Kidney (tissue), 14 donors: ENCODE results near the gene HCK. TPM values are rescaled to one million over a fixed set of nuclear protein-coding genes. Genes with fewer than 3 reads are reported as not detected.
A peak's percentile ranks its signal among the peaks of the same experiment; 100 is the strongest.

ENCODE experiments used
- DNase-seq, 5 donors: peaks; one replicate each; pipeline ENCODE4 v3.0.0-alpha.2; 2013 to 2020
- FAIRE-seq: peaks from 2 replicates; lab custom pipeline; 2012; peaks lifted over from hg19 to GRCh38; lab: Jason Lieb, UNC
- H3K27ac ChIP-seq, 2 donors: one replicate each; pipeline ENCODE4 v1.7.0; 2013; ENCODE audit warnings: low read depth in 2 of 2, low read length in 2 of 2, inconsistent platforms in 1 of 2
- H3K27me3 ChIP-seq: one replicate; pipeline ENCODE4 v1.7.1; 2013; ENCODE audit warnings: low read length, inconsistent platforms; ENCODE audit not compliant: control insufficient read depth, insufficient read depth
- H3K36me3 ChIP-seq, 3 donors: one replicate each; pipeline versions ENCODE4 v1.7.0 to v1.7.1; 2013; ENCODE audit warnings: low read length in 3 of 3, control low read depth in 1 of 3, inconsistent platforms in 1 of 3; ENCODE audit not compliant: insufficient read depth in 3 of 3, control insufficient read depth in 2 of 3
- H3K4me1 ChIP-seq, 3 donors: one replicate each; pipeline versions ENCODE4 v1.7.0 to v1.7.1; 2013; ENCODE audit warnings: low read length in 3 of 3, inconsistent platforms in 1 of 3, low read depth in 1 of 3; ENCODE audit not compliant: control insufficient read depth in 2 of 3, insufficient read depth in 2 of 3
- H3K4me3 ChIP-seq, 3 donors: one replicate each; pipeline versions ENCODE4 v1.7.0 to v1.8.1; 2013; ENCODE audit warnings: low read length in 3 of 3, control low read depth in 1 of 3, inconsistent platforms in 1 of 3
- H3K9ac ChIP-seq, 3 donors: one replicate each; pipeline versions ENCODE4 v1.7.0 to v1.7.1; 2013; ENCODE audit warnings: low read length in 3 of 3, control low read depth in 1 of 3, inconsistent platforms in 1 of 3
- H3K9me3 ChIP-seq, 3 donors: one replicate each; pipeline versions ENCODE4 v1.7.0 to v1.7.1; 2013; ENCODE audit warnings: low read length in 3 of 3, control low read depth in 1 of 3, inconsistent platforms in 1 of 3; ENCODE audit not compliant: control insufficient read depth in 2 of 3, insufficient read depth in 1 of 3
- intact Hi-C: fragments of 100-400 bp; cut with DNase I; formaldehyde crosslinking; loops from one replicate; pipeline ENCODE4 v1.11.1; 2022
- polyA plus RNA-seq: library from polyadenylated mRNA; stranded (reverse); fragments of 350-450 nt; fragmentation: Illumina TruSeq; extraction: RNeasy Lipid Tissue Mini Kit (QIAGEN cat#74804); gene quantifications from one replicate; pipeline ENCODE4 v1.2.3, GENCODE V29; 2014; ENCODE audit warnings: low read depth, low replicate concordance; ENCODE audit not compliant: insufficient read depth
- total RNA-seq: library from RNA; stranded (reverse); fragmentation: NEBNext Ultra II Directional; extraction: Animal tissue kit (Norgen Biotek cat#: 25700); gene quantifications from one replicate; pipeline ENCODE4 v1.2.1, GENCODE V29; 2021
- TF ChIP-seq, protein P1 (sequence below): IDR thresholded peaks from 3 replicates; pipeline ENCODE4 v1.5.1; 2012; ENCODE audit warnings: mild to moderate bottlenecking, moderate library complexity, borderline replicate concordance; ENCODE audit not compliant: insufficient read depth; ENCODE audit errors: extremely low read depth
- donor health status: control.
- donor health status: control.
- donor health status: control.
- donor health status: control.
- donor health status: control.
- donor health status: DM: yes; HTN: yes; CAD: no.
- donor health status: Normal renal cell carcinoma (clear cell type).

Gene HCK
- total and polyA plus RNA-seq, 2 donors from 2014 or later, result 3.9 to 24.0 TPM

GRCh38 chr20:32019156-32019510 is 32.9 kb upstream of the HCK start:
- H3K27me3 ChIP-seq, result peaks cover 12% of the 10 kb centered on the region
- intact Hi-C loops, result no loop called here
- no peak for FAIRE-seq

DNA sequence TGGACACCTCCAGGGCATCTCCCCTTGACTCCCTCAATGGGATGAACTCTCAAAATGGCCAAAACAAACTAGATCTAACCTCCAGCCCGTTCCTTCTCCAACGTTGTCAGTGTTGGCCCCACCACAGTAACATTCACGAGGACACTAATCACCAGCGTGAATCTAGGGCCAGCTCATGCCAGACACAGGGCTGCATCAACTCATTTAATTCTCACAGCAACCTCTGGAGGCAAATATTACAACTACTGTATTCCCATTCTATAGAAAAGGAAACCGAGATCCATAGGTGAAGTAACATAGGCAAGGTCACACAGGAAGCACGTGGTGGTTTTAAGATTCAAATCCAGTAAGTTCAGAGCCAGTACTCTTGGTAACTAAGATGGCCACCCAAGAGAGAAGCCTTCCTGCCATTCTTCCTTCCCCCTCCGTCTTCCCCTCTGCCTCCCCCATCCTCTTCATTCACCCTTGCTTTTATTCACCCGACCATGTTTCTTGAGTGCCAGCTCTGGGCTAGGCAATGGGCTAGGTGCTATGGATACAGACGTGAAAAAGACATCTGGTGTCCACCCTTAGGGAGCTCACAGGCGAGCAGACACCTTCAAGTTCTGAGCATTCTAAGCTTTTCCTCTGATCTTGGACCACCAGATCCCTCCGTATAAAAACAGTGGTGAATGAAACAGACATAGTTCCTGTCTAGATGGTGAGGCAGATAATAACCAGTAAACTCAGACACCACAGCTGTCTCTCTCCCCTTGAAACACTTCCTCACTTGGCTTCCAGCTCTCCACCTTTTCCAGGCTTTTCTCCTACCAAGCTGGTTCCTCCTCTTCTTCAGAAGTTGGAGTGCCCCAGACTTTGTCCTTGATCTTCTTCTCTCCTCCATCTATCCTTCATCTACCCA is 32.2 kb upstream of the HCK start:
- Histone ChIP-seq H3K36me3 (no peaks in the 10 kb centered on the region), H3K4me1 (peaks cover 0 to 5% (median 0%) of the 10 kb centered on the region in 3 donors), H3K9me3 (no peaks in the 10 kb centered on the region), H3K27ac (no peak overlapping the region), H3K27me3 (peaks cover 12% of the 10 kb centered on the region), H3K4me3 (no peak overlapping the region), H3K9ac (peak overlapping the region in 1 of 3 donors; percentile 8)
- DNase-seq (no peak), FAIRE-seq (no peak)
- intact Hi-C loops, result no loop called here
- TF ChIP-seq, protein P1, sequence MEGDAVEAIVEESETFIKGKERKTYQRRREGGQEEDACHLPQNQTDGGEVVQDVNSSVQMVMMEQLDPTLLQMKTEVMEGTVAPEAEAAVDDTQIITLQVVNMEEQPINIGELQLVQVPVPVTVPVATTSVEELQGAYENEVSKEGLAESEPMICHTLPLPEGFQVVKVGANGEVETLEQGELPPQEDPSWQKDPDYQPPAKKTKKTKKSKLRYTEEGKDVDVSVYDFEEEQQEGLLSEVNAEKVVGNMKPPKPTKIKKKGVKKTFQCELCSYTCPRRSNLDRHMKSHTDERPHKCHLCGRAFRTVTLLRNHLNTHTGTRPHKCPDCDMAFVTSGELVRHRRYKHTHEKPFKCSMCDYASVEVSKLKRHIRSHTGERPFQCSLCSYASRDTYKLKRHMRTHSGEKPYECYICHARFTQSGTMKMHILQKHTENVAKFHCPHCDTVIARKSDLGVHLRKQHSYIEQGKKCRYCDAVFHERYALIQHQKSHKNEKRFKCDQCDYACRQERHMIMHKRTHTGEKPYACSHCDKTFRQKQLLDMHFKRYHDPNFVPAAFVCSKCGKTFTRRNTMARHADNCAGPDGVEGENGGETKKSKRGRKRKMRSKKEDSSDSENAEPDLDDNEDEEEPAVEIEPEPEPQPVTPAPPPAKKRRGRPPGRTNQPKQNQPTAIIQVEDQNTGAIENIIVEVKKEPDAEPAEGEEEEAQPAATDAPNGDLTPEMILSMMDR, result no peak

More at GRCh38 chr20:32019156-32019510, 32.9 kb upstream of the HCK start:
- Histone ChIP-seq H3K27ac (no peak overlapping the region), H3K9me3 (no peaks in the 10 kb centered on the region), H3K9ac (no peak overlapping the region), H3K36me3 (no peaks in the 10 kb centered on the region), H3K4me1 (peaks cover 0 to 5% (median 0%) of the 10 kb centered on the region in 3 donors), H3K4me3 (no peak overlapping the region)
- DNase-seq, result peak in 4 of 5 donors; percentile 37 to 75 (median 62)
- TF ChIP-seq, protein P1, result no peak

DNA sequence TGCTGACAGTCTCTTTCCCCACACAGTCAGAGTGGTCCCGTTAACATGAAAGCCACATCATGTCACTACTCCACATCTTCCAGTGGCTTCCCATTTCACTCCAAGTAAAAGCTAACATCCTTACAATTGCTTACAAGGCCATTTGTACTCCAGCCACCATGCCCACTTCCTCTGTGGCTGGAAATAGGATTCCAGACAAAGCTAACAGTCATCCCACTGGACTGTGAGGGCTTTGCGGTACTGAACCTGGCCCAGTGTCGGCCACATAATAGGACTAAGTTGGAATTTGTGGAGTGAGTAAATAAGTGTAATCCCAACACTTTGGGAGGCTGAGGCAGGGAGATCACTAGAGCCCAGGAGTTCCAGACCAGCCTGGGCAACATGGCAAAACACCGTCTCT is 31.0 kb upstream of the HCK start:
- TF ChIP-seq, protein P1, result no peak
- DNase-seq, result no peak
- no peaks in the 10 kb centered on the region for H3K9me3 ChIP-seq
- H3K4me3 ChIP-seq, result no peak overlapping the region
- intact Hi-C loops, result no loop called here
- H3K27me3 ChIP-seq, result peaks cover 12% of the 10 kb centered on the region
- peaks cover 0 to 5% (median 0%) of the 10 kb centered on the region in 3 donors for H3K4me1 ChIP-seq
- no peak overlapping the region for H3K9ac ChIP-seq
- FAIRE-seq, result no peak
- no peak overlapping the region for H3K27ac ChIP-seq
- H3K36me3 ChIP-seq, result no peaks in the 10 kb centered on the region
